ENCODE data around the gene RAB40C.

RAB40C gene

GRCh38 chr16:619476-620100 is 29.7 kb downstream of the RAB40C start:
- FAIRE-seq: no peak

GRCh38 chr16:620700-621525 is 31.0 kb downstream of the RAB40C start:
- no peak for FAIRE-seq

GRCh38 chr16:621526-622105 is 31.8 kb downstream of the RAB40C start:
- FAIRE-seq: no peak

GRCh38 chr16:622920-623280 is 33.0 kb downstream of the RAB40C start:
- FAIRE-seq: no peak

- FAIRE-seq: no peak
Observed at GRCh38 chr16:624526-625070, 34.7 kb downstream of the RAB40C start.

GRCh38 chr16:625117-625976 is 35.5 kb downstream of the RAB40C start:
- no peak for FAIRE-seq

GRCh38 chr16:625977-626765 is 36.3 kb downstream of the RAB40C start:
- FAIRE-seq: no peak

GRCh38 chr16:626787-627453 is 37.1 kb downstream of the RAB40C start:
- FAIRE-seq: no peak

- no peak for FAIRE-seq
Observed at GRCh38 chr16:627454-628239, 37.8 kb downstream of the RAB40C start.

- FAIRE-seq: no peak
Observed at GRCh38 chr16:628321-629061, 38.6 kb downstream of the RAB40C start.

- FAIRE-seq: no peak
Observed at GRCh38 chr16:629185-629832, 39.4 kb downstream of the RAB40C start.

GRCh38 chr16:629833-630248 is 40.0 kb downstream of the RAB40C start:
- FAIRE-seq: no peak

- no peak for FAIRE-seq
Observed at GRCh38 chr16:630249-630814, 40.5 kb downstream of the RAB40C start.

- FAIRE-seq: no peak
Observed at GRCh38 chr16:630815-631405, 41.0 kb downstream of the RAB40C start, which contains the start of gene WFIKKN1. Gene WFIKKN1, plus strand, starts transcription at chr16:630985. Its CDS starts 269 bp downstream, at chr16:631254.

- FAIRE-seq: no peak
Observed at GRCh38 chr16:631808-632358, 42.0 kb downstream of the RAB40C start.

- no peak for FAIRE-seq
Observed at GRCh38 chr16:632486-633335, 42.8 kb downstream of the RAB40C start.
